ENCODE results near the gene RTL10. TPM values are rescaled to one million over a fixed set of nuclear protein-coding genes. Genes with fewer than 3 reads are reported as not detected.

The RTL10 gene
- total and polyA plus RNA-seq, 2 of the 8 experiments (the other 6 are each of a cell fraction or from before 2014, with no cell fraction given) = 11.5 to 18.8 TPM

GRCh38 chr22:19840955-19841640 lies 13.6 kb downstream of the RTL10 start:
- H3K9me3 ChIP-seq (ENCODE audit: insufficient read depth in 2 of 2, low read depth in 1 of 2, low read length in 1 of 2) = no peaks in the 10 kb centered on the region
- H3K27me3 ChIP-seq (replicated peaks in 1 of 4; ENCODE audit: control insufficient read depth in 3 of 4, extremely low read depth in 1 of 4, insufficient read depth in 3 of 4, low read length in 3 of 4) = no peaks in the 10 kb centered on the region
- H2BK12ac ChIP-seq (ENCODE audit: low read depth, low read length) = no peak overlapping the region
- H3K14ac ChIP-seq (ENCODE audit: insufficient read length) = no peak overlapping the region
- FAIRE-seq = no peak
- no peak overlapping the region for H2BK5ac ChIP-seq (ENCODE audit: low read depth, low read length)
- H3K79me1 ChIP-seq (ENCODE audit: low read depth, low read length) = no peaks in the 10 kb centered on the region; the same call in 1 of the 2 replicates
- H2BK120ac ChIP-seq (replicated peaks; ENCODE audit: low read depth, low read length) = no peak overlapping the region
- H4K91ac ChIP-seq (replicated peaks; ENCODE audit: insufficient read length, low read length) = no peak overlapping the region
- H2AFZ ChIP-seq (ENCODE audit: low read length) = no peak overlapping the region
- no peak overlapping the region for H4K5ac ChIP-seq (ENCODE audit: insufficient read length, low read depth, low read length)
- H3K36me3 ChIP-seq (ENCODE audit: control insufficient read depth in 2 of 4, insufficient read depth in 4 of 4, low read length in 3 of 4) = no peaks in the 10 kb centered on the region
- no peak overlapping the region for H2BK20ac ChIP-seq (ENCODE audit: low read length)
- no peak overlapping the region for H3K27ac ChIP-seq (ENCODE audit: low read depth, low read length)
- H3K79me2 ChIP-seq (ENCODE audit: control insufficient read depth in 1 of 2, insufficient read depth in 2 of 2, low read length in 2 of 2) = no peaks in the 10 kb centered on the region; a peak in 1 of 4 replicates
- H3K4me3 ChIP-seq (ENCODE audit: extremely low read depth in 1 of 4, insufficient read depth in 2 of 4, low read depth in 3 of 4, low read length in 4 of 4) = no peak overlapping the region
- no peak for DNase-seq (ENCODE audit: low read depth in 1 of 2, low spot score in 2 of 2)
- H2BK15ac ChIP-seq (ENCODE audit: low read length) = no peak overlapping the region
- H2AK5ac ChIP-seq (ENCODE audit: low read depth, low read length) = no peak overlapping the region
- no peak overlapping the region for H3K23ac ChIP-seq (ENCODE audit: insufficient read length)
- H3K18ac ChIP-seq (ENCODE audit: extremely low read depth, low read length) = no peak overlapping the region
- no peak overlapping the region for H4K8ac ChIP-seq (ENCODE audit: extremely low read depth, insufficient read depth, low read length)
- ChIA-PET CTCF (ENCODE audit: partially characterized antibody) (interaction anchor here (0.9 to 2.0 kb wide), 6 partner anchors 9 to 71 kb away, joined by 3 to 5 read pairs (median 4); no protein-coding TSS in a partner anchor), POLR2A (ENCODE audit: partially characterized antibody) (interaction anchor here (0.6 to 2.2 kb wide), 5 partner anchors 9 to 14 kb away, joined by 3 to 6 read pairs (median 3); no protein-coding TSS in a partner anchor)
- no peak overlapping the region for H3K9ac ChIP-seq (replicated peaks in 1 of 4; ENCODE audit: extremely low read depth in 1 of 4, low read depth in 3 of 4, low read length in 3 of 4)
- H4K20me1 ChIP-seq (replicated peaks in 1 of 2; ENCODE audit: control insufficient read depth in 1 of 2, insufficient read depth in 2 of 2, low read length in 2 of 2) = peaks cover 8 to 16% of the 10 kb centered on the region in 2 experiments
- no peaks in the 10 kb centered on the region for H3K23me2 ChIP-seq (ENCODE audit: low read depth, low read length)
- H3K4ac ChIP-seq (replicated peaks; ENCODE audit: insufficient read length, low read depth, low read length) = no peak overlapping the region
- H3K4me1 ChIP-seq (replicated peaks in 1 of 4; ENCODE audit: control insufficient read depth in 3 of 4, insufficient read depth in 4 of 4, low read length in 3 of 4) = peaks cover 0 to 3% (median 0%) of the 10 kb centered on the region in 4 experiments; a peak in 4 of 7 replicates
- no peak overlapping the region for H3K56ac ChIP-seq (replicated peaks; ENCODE audit: insufficient read length, low read depth, low read length)
- no peak overlapping the region for H3K4me2 ChIP-seq (ENCODE audit: insufficient read depth in 1 of 2, low read depth in 2 of 2, low read length in 2 of 2)
- WGBS, 2 experiments (ENCODE audit: extremely low coverage in 1 of 2, insufficient coverage in 1 of 2, insufficient read length in 1 of 2, insufficient replicate concordance in 2 of 2, low coverage in 1 of 2, low lambda C conversion rate in 2 of 2, missing lambda C conversion rate in 1 of 2) = 86% methylated on average over 6 of the region's 6 CpGs; no CpG with 5 or more reads in 1 of the 2 experiments
- TF ChIP-seq FOSL1 (IDR thresholded peaks at IDR 0.05; ENCODE audit: insufficient read depth, low read depth, low read length) (no peak), BACH1 (IDR thresholded peaks at IDR 0.05; ENCODE audit: low read length) (no peak), CTBP2 (IDR thresholded peaks at IDR 0.05; ENCODE audit: borderline replicate concordance, insufficient read depth, insufficient read length, low read length) (no peak), ZNF274 (IDR thresholded peaks at IDR 0.05; ENCODE audit: borderline replicate concordance, extremely low read depth, low read length) (no peak), E2F6 (IDR thresholded peaks at IDR 0.05) (no peak), TCF12 (IDR thresholded peaks at IDR 0.05; ENCODE audit: low read depth, low read length) (no peak), YY1 (IDR thresholded peaks at IDR 0.05; ENCODE audit: low read depth, low read length) (no peak), CREB1 (IDR thresholded peaks at IDR 0.05) (no peak), ATF2 (IDR thresholded peaks at IDR 0.05; ENCODE audit: low read length) (no peak), CBX5 (IDR thresholded peaks at IDR 0.05; ENCODE audit: low read depth, low read length) (no peak), SIRT6 (IDR thresholded peaks at IDR 0.05; ENCODE audit: low read length) (no peak)
